ENCODE data around the gene DNER. TPM values are rescaled to one million over a fixed set of nuclear protein-coding genes. Genes with fewer than 3 reads are reported as not detected.

DNER gene
- total RNA-seq, 1 donor = not detected

- no peak for DNase-seq (ENCODE audit: low read depth in 2 of 3, low spot score in 2 of 3)
Observed at GRCh38 chr2:229673676-229674075, 40.7 kb downstream of the DNER start.

GRCh38 chr2:229672021-229672420, 42.3 kb downstream of the DNER start:
- DNase-seq (ENCODE audit: low read depth in 2 of 3, low spot score in 2 of 3) = no peak

GRCh38 chr2:229669841-229670240, 44.5 kb downstream of the DNER start:
- DNase-seq (ENCODE audit: low read depth in 2 of 3, low spot score in 2 of 3) = no peak

- DNase-seq (ENCODE audit: low read depth in 2 of 3, low spot score in 2 of 3) = no peak
Observed at GRCh38 chr2:229666811-229667210, 47.5 kb downstream of the DNER start.

GRCh38 chr2:229665158-229665557, 49.2 kb downstream of the DNER start:
- DNase-seq (ENCODE audit: low read depth in 2 of 3, low spot score in 2 of 3) = no peak

- DNase-seq (ENCODE audit: low read depth in 2 of 3, low spot score in 2 of 3) = no peak
Observed at GRCh38 chr2:229661478-229661877, 52.9 kb downstream of the DNER start.

- DNase-seq (ENCODE audit: low read depth in 2 of 3, low spot score in 2 of 3) = no peak
Observed at GRCh38 chr2:229660951-229661350, 53.4 kb downstream of the DNER start.

- no peak for DNase-seq (ENCODE audit: low read depth in 2 of 3, low spot score in 2 of 3)
Observed at GRCh38 chr2:229660391-229660790, 54.0 kb downstream of the DNER start.

- DNase-seq (ENCODE audit: low read depth in 2 of 3, low spot score in 2 of 3) = no peak
Observed at GRCh38 chr2:229658004-229658403, 56.4 kb downstream of the DNER start.

GRCh38 chr2:229654437-229654836, 59.9 kb downstream of the DNER start:
- no peak for DNase-seq (ENCODE audit: low read depth in 2 of 3, low spot score in 2 of 3)

GRCh38 chr2:229653531-229653930, 60.8 kb downstream of the DNER start:
- no peak for DNase-seq (ENCODE audit: low read depth in 2 of 3, low spot score in 2 of 3)

- no peak for DNase-seq (ENCODE audit: low read depth in 2 of 3, low spot score in 2 of 3)
Observed at GRCh38 chr2:229652796-229653195, 61.6 kb downstream of the DNER start.

GRCh38 chr2:229650901-229651300, 63.5 kb downstream of the DNER start:
- no peak for DNase-seq (ENCODE audit: low read depth in 2 of 3, low spot score in 2 of 3)

- no peak for DNase-seq (ENCODE audit: low read depth in 2 of 3, low spot score in 2 of 3)
Observed at GRCh38 chr2:229650059-229650458, 64.3 kb downstream of the DNER start.

GRCh38 chr2:229646186-229646723, 68.1 kb downstream of the DNER start:
- DNase-seq (ENCODE audit: low read depth in 2 of 3, low spot score in 2 of 3) = no peak

- DNase-seq (ENCODE audit: low read depth in 2 of 3, low spot score in 2 of 3) = no peak
Observed at GRCh38 chr2:229642371-229642770, 72.0 kb downstream of the DNER start.

- DNase-seq (ENCODE audit: low read depth in 2 of 3, low spot score in 2 of 3) = no peak
Observed at GRCh38 chr2:229641676-229642075, 72.7 kb downstream of the DNER start.

GRCh38 chr2:229640636-229641035, 73.7 kb downstream of the DNER start:
- no peak for DNase-seq (ENCODE audit: low read depth in 2 of 3, low spot score in 2 of 3)

- DNase-seq (ENCODE audit: low read depth in 2 of 3, low spot score in 2 of 3) = no peak
Observed at GRCh38 chr2:229636571-229636970, 77.8 kb downstream of the DNER start.

GRCh38 chr2:229635371-229635680, 79.0 kb downstream of the DNER start:
- no peak for DNase-seq (ENCODE audit: low read depth in 2 of 3, low spot score in 2 of 3)

- no peak for DNase-seq (ENCODE audit: low read depth in 2 of 3, low spot score in 2 of 3)
Observed at GRCh38 chr2:229634601-229635370, 79.6 kb downstream of the DNER start.

GRCh38 chr2:229633556-229633955, 80.8 kb downstream of the DNER start:
- DNase-seq (ENCODE audit: low read depth in 2 of 3, low spot score in 2 of 3) = no peak

GRCh38 chr2:229629039-229629438, 85.3 kb downstream of the DNER start:
- DNase-seq (ENCODE audit: low read depth in 2 of 3, low spot score in 2 of 3) = no peak
